GM10847 (cell line): Measurements from ENCODE around the gene ACKR2.

Source experiments
- POLR2A ChIP-seq: IDR thresholded peaks from 2 replicates; pipeline ENCODE4 v1.6.1; 2011; ENCODE audit not compliant: insufficient read length; ENCODE audit errors: extremely low read depth

Gene ACKR2

DNA sequence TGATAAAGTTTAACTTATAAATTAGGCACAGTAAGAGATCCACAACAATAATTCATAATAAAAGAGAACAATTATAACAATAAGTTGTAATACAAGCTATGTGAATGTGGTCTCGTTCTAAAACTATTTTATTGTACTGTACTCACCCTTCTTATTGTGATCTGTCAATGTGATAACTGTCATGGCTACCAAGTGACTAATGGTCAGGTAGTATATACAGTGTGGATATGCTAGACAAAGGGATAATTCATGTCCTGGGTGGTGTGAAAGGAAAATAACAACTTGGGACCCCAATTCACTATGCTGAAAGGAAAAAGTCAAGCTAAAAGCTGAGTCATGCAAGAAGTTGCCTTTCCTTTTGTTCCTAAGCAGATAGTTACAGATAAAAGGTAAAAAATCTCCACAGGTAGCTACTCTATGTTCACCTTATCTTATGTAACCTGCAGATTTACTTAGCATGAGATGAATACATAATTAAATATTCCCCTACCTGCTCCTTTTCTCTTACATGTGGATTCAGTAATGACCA lies 77.1 kb downstream of the ACKR2 start:
- no peak for TF ChIP-seq POLR2A

DNA sequence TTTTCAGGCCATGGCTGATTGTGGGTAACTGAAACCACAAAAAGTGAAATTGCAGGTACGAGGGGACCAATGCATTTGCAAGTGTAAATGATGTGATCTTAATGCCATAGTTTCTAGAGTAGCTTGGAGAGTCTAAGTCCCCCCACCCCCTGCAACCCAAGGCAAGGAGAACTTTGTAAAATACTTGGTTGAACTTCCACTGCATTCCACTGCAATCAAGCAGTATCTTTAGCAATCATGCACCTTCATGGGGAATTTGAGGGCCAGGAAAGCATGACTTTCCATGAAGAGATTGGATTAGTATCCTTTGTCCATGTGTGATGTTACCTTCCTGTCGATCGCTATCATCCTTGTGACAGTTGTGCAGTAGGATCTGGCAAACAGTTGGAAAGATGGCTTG lies 77.8 kb downstream of the ACKR2 start:
- TF ChIP-seq POLR2A = no peak

DNA sequence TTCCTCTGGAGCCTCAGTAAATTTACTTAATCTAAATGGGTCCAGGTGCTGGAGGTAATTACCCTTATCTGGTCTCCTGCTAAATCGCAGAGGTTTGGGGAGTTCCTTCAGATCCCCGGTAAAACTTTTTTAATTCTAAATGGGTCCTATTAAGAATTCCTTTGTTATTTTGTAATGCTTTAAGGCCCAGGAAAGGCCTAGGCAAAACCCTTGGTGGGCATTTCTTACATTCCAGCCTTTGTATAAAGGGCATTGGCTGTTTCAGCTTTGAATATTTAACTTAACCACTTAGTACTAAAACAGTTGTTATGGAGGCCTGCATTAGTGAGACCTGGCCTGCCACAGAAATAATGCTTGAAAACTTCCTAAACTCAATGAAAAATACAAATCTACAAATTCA lies 81.8 kb downstream of the ACKR2 start:
- TF ChIP-seq POLR2A = no peak

DNA sequence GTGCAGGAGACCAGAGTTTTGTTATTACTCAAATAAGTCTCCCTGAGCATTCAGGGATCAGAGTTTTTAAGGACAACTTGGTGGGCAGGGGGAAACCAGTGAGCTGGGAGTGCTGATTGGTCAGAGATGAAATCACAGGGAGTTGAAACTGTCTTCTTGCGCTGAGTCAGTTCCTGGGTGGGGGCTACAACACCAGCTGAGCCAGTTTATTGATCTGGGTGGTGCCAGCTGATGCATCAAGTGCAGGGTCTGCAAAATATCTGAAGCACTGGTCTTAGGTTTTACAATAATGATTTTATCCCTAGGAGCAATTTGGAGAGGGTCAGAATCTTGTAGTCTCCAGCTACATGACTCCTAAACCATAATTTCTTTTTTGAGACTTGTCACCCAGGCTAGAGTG lies 82.9 kb downstream of the ACKR2 start:
- no peak for TF ChIP-seq POLR2A

DNA sequence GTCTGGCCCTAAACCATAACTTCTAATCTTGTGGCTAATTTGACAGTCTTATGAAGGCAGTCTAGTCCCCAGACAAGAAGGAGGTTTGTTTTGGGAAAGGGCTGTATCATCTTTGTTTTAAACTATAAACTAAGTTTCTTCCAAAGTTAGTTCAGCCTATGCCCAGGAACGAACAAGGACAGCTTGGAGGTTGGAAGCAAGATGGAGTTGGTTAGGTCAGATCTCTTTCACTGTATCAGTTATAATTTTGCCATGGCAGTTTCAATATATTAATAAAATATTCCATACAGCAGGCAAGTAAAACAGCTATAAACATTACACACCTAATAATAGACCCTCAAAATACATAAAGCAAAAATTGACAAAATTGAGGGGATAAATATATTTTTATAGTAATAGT lies 83.6 kb downstream of the ACKR2 start:
- no peak for TF ChIP-seq POLR2A

DNA sequence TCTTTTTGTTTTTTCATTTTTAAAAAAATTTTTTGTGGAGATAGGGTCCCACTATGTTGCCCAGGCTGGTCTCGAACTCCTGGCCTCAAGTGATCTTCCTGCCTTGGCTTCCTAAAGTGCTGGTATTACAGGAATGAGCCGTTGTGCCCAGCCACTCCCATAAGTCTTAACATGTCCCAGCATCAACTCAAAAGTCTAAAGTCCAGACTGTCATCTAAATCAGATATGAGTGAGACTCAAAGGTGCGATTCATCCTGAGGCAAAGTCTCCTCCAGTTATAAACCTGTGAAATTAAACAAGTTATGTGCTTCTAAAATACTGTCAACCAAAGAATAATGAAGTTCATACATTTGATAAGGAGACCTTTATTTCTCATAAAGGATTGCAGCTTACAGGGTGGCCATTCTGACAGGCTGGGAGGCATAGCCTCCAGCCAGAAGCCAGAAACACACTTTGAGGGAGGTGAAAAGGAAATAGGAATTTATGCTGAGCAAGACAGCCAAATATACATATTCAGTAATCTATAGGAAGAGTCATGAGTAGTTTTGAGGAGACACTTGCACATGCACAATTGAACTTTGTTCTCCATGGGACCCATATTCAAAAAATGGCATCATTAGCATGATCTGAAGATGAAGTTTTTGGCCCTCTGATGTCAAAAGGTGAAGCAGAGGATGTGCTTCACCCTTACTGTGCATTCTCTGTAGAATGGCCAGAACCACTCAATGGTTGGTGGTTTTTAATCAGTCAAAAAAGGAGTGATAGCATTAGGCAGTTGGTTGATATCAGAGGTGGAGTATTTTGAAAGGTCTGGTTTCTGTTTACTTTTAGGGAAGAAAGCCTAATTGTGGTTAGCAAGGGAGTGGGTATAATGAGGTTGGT lies 85.7 kb downstream of the ACKR2 start:
- no peak for TF ChIP-seq POLR2A

DNA sequence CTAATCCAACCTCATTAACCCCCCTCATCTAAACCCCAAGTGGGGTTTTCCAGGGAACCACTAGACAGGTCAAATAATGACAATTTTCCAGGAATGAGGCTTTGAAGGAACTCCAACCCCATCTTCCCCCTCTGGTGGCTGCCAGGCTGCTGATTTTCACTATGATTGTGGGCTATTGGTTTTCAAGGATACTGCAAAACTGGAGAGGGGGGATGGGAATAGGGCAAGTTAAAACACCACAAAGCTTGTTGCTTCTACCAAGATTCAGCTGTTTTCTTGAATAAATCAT lies 86.3 kb downstream of the ACKR2 start:
- TF ChIP-seq POLR2A = no peak

DNA sequence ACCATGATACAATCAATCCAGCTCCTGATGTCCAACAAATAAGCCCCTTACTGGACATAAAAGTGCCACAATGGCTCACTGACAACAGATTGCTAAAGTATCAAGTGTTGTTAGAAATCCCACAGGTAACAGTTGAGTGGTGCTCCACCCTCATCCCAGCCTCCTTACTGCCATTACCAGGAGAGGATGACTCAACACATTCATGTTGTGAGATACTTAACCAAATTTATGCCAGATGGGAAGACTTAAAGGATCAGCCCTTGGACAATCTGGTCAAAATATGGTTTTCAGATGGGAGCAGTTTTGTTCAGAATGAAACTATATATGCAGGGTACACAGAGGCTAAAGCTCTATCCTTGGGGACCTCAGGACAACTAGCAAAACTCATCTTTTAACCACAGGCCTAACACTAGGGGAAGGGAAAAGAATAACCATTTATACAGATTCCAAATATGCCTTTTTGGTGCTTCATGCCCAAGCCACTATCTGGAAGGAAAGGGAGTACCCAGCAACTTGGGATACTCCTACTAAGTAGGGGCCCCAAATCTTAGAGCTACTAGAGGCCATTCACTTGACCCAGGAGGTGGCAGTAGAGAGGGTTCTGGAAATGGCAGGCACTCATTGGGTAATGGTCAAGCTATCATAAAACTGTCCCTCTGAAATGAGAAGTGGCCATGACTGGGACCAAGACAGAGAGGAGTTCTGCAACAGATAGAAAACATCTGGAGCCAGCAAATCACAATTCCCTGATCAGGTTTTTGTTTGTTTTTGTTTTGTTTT lies 89.8 kb downstream of the ACKR2 start:
- no peak for TF ChIP-seq POLR2A

DNA sequence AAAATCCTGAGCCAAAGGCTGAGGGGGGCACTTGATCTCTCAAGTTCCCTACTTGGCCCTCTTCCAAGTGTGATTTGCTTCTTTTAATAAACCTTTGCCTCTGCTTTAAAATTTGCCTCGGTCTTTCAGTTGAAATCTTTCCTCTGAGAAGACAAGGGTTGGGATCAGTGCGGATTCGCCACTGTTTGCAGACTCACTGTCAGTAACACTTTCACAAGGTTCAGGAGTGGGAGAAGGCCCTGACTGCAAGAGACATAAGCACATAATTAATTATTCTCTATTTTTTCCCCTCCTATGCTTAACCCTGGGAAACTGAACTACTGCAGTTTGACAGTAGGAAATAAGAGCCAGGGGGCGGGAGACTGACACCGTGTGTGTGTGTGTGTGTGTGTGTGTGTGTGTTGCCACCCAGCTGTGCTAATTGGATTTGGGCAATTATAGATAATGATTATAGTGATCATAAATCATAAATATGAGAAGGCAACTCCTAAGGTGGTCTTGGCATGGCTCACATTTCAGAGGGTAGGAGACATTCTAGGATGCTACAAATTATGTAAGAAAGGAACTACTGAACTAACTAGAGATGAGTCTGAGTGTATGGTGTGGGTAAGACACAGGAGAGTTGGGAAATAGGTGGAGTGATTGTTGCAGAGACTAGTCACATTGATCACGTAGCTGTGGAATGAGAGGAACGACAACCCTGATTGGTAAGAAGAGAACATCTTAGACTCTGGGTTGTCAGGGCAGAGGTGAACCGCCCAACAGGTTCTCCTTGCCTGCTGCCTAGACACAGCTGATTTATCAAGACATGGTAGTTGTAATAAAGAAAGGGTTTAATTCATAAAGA lies 91.2 kb downstream of the ACKR2 start:
- no peak for TF ChIP-seq POLR2A

DNA sequence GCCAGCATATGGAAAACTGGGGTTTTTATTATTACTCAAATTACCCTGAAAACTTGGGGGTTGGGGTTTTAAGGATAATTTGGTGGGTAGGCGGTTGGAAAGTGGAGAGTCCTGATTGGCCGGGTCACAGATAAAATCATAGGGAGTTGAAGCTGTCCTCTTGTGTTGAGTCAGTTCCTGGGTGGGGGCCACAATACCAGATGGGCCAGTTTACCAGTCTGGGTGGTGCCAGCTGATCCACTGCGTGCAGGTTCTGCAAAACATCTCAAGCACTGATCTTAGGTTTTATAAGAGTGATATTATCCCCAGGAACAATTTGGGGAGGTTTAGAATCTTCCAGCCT lies 91.8 kb downstream of the ACKR2 start:
- no peak for TF ChIP-seq POLR2A

DNA sequence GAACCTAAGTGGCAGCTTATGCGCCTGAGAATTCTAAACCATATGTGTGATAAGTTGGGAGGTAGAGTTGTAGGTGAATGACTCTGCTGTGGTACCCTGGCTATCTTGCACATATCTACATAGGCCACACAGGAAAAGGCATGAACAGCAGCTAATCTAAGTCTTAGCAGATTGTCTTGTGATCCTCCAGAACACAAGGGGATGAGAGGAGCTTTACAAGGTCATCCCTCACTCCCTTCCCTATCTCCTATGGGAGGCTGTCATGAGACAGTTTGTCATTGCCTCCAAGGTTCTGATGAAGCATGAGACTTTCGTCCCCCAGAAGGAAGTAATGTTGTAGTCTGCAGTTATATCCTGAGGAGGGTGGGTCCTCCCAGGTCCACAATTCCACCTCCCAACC lies 93.0 kb downstream of the ACKR2 start:
- TF ChIP-seq POLR2A = no peak

DNA sequence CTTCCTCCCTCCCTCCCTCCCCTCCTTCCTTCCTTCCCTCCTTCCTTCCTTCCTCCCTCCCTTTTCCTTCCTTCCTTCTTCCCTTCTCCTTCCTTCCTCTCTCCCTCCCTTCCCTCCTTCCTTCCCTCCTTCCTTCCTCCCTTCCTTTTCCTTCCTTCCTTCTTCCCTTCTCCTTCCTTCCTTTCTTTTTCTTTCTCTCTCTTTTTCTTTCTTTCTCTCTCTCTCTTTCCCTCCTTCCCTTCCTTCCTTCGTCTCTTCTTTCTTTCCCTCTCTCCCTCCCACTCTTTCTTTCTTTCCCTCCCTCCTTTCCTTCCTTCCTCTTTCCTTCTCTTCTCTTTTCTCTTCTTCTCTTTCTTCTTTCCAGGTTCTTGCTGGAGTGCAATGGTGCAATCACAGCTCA lies 94.8 kb downstream of the ACKR2 start:
- TF ChIP-seq POLR2A = no peak

DNA sequence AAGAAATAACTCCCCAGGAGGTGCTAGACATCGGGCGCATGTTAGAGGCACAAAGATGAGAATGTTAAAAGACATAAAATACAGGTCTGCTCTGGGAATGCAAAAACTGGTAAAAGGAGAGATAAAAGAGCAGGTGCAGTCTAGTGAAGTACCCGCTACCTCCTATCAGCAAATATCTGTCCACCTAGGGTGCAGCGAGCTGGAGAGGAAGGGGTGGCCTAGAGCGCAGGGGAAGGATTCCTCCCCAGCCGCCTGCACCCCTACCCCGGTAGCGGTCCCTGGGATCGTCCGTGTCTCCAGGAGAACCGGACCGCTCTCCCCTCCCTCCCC lies 96.5 kb downstream of the ACKR2 start:
- no peak for TF ChIP-seq POLR2A

DNA sequence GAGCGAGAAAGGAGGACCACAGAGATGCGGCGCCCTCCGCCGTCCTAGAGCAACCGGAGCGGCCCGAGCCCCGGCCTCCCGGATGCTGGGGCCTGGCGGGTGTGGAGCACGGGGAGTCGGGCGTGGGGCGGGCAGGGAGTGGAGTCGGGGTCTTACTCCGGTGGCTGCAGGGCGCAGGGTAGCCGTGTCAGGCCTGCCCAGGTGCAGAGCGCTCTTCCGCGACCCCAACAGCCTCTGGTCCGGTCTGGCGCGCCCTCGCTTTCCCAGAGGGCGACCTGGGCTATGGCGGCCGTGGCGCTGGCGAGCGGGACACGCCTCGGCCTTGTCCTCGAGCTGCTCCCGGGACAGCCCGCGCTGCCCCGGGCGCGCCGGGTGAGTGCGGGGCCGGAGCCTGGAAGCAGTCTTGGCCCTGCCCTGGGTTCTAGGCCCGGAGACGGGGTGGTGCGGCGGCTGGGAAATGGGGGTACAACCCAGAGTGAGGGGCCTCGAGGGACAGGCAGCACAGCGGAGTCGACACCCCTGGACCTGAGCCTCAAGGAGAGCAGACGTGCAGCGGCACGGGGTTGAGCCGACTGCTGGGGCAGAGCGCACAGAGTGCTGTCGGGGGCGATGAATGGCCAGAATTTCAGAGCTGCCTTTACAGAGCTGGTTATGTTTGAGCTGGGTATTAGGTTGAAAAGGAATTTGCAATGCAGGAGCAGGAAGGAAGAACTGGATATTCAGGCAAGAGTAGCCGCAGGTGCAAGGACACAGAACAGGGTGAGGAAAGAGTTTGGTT lies 97.0 kb downstream of the ACKR2 start, which contains the start of gene ZNF662:
Gene ZNF662 (plus strand): TSS at position 73 of the 778 bp plus-strand sequence. CDS start 1,973 bp downstream, outside the sequence.
- no peak for TF ChIP-seq POLR2A

DNA sequence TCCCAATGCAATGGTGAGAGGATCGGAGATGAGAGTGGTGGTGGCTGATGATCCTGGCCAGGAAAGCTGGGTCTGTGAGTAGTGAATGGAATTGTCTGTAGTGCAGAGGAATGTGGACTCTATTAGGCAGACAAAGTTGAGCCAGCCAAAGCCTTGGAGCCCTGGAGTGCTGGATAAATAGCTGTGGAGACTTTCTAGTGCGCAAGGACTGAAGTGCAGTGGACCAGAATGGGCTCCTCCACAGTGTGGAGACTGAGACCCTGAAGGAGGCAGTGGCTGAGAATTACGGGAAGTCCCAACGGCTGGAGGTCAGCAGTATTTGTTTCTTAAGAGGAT lies 97.6 kb downstream of the ACKR2 start:
- no peak for TF ChIP-seq POLR2A
